ENCODE results near the gene IRF9. TPM values are rescaled to one million over a fixed set of nuclear protein-coding genes. Genes with fewer than 3 reads are reported as not detected.

Gene IRF9
- total RNA-seq, 1 donor from 2014 or later = 129 TPM

GRCh38 chr14:24187539-24187915 lies 26.5 kb downstream of the IRF9 start:
- intact Hi-C loops (cut with micrococcal nuclease) = no loop called here
- Mint-ChIP-seq H3K36me3 (ENCODE audit: low read depth) (peaks cover 66% of the 10 kb centered on the region), H3K4me1 (ENCODE audit: low read depth) (peaks cover 17% of the 10 kb centered on the region), H3K27ac (peak overlapping the region; percentile 81), H3K4me3 (ENCODE audit: low read depth) (peak overlapping the region; percentile 88), H3K27me3 (ENCODE audit: low read depth) (no peaks in the 10 kb centered on the region), H3K9me3 (no peaks in the 10 kb centered on the region)
- DNase-seq (ENCODE audit: low spot score) = no peak

- peaks cover 23% of the 10 kb centered on the region for H3K4me1 Mint-ChIP-seq (ENCODE audit: low read depth)
- H3K36me3 Mint-ChIP-seq (ENCODE audit: low read depth) = peaks cover 64% of the 10 kb centered on the region
Observed at GRCh38 chr14:24188251-24189058, 27.4 kb downstream of the IRF9 start, which contains the start of gene IPO4. TSS of gene IPO4 (minus strand) at chr14:24188816. CDS start at chr14:24188787, 29 bp downstream.

DNA sequence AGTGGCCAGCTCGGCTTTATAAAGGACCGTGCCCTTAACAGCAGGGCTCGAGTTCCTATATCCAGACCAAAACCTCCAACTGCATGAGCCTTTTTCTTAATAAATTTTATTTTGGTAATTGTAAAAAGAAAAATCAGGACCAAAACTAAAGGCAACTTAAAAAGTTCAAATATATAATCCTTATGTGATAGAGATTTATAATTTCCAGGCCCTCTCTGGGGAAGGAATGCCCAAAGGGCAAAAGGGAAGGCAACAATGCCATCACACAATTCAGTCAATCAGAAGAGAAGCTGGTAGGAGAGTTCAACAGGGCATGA lies 28.0 kb downstream of the IRF9 start:
- Mint-ChIP-seq H3K27me3 (ENCODE audit: low read depth) (no peaks in the 10 kb centered on the region), H3K4me1 (ENCODE audit: low read depth) (peaks cover 25% of the 10 kb centered on the region), H3K4me3 (ENCODE audit: low read depth) (peak overlapping the region; percentile 88), H3K27ac (peak overlapping the region; percentile 81), H3K36me3 (ENCODE audit: low read depth) (peaks cover 61% of the 10 kb centered on the region), H3K9me3 (no peaks in the 10 kb centered on the region)
- DNase-seq (ENCODE audit: low spot score) = no peak
- intact Hi-C loops (cut with micrococcal nuclease) = loop anchor here (2.0 kb wide), 2 partner anchors 42 to 74 kb away; partner anchors contain the start of genes DCAF11, NRL, PSME2 and RNF31

More at GRCh38 chr14:24188251-24189058, 27.4 kb downstream of the IRF9 start, which contains the start of gene IPO4:
- H3K27me3 Mint-ChIP-seq (ENCODE audit: low read depth) = no peaks in the 10 kb centered on the region
- H3K4me3 Mint-ChIP-seq (ENCODE audit: low read depth) = peak within 1 kb of the TSS; percentile 88
- H3K27ac Mint-ChIP-seq = peak within 1 kb of the TSS; percentile 81
- H3K9me3 Mint-ChIP-seq = no peaks in the 10 kb centered on the region
- intact Hi-C loops (cut with micrococcal nuclease) = loop anchor here (1.0 to 2.0 kb wide), 3 partner anchors 27 to 74 kb away; partner anchors contain the start of genes DCAF11, IRF9, NRL and PSME2
- DNase-seq (ENCODE audit: low spot score) = peak; percentile 93

DNA sequence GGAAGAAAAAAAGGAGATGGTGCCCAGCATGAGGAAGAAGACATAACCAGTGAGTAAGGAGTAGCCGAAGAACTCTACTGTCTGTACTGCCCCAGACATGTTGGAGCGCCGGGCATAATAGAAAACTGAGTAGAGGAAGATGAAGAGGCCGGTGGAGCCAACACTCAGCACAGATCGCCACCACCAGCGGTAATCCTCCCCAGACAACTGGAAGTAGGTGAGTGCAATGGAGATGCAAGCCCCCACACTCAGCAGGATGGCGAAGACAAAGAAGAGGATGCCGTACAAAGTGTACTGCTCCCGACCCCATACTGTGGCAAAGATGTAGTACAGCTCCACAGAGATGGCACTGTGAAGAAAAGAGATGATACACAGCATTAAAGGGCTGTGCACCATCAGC lies 28.4 kb downstream of the IRF9 start:
- DNase-seq (ENCODE audit: low spot score) = no peak
- Mint-ChIP-seq H3K27me3 (ENCODE audit: low read depth) (no peaks in the 10 kb centered on the region), H3K36me3 (ENCODE audit: low read depth) (peaks cover 58% of the 10 kb centered on the region), H3K4me3 (ENCODE audit: low read depth) (no peak overlapping the region), H3K27ac (no peak overlapping the region), H3K9me3 (no peaks in the 10 kb centered on the region), H3K4me1 (ENCODE audit: low read depth) (peaks cover 29% of the 10 kb centered on the region)
- intact Hi-C loops (cut with micrococcal nuclease) = loop anchor here (2.0 kb wide), 2 partner anchors 43 to 75 kb away; partner anchors contain the start of genes DCAF11, NRL, PSME2 and RNF31

DNA sequence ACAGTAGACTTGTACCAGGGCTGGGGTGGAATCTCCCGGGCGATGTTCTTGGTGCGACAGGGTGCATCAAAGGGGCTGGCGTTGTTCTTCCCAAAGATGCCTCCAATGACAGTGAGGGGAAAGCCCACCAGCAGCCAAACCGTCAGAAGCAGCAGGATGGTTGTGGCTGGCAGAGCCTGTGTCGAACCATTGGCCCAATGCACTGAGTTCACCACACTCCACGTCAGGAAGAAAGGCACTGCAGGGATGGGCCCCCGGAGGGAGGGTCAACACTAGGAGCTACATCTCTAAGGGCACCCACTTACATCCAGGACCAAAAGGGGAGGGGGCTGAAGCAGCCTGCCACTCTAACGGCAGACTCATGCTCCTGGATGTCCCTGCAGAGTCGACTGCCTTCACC lies 29.4 kb downstream of the IRF9 start:
- Mint-ChIP-seq H3K36me3 (ENCODE audit: low read depth) (peaks cover 52% of the 10 kb centered on the region), H3K4me1 (ENCODE audit: low read depth) (peaks cover 35% of the 10 kb centered on the region), H3K9me3 (no peaks in the 10 kb centered on the region), H3K27me3 (ENCODE audit: low read depth) (no peaks in the 10 kb centered on the region), H3K4me3 (ENCODE audit: low read depth) (no peak overlapping the region), H3K27ac (no peak overlapping the region)
- intact Hi-C loops (cut with micrococcal nuclease) = no loop called here
- no peak for DNase-seq (ENCODE audit: low spot score)

DNA sequence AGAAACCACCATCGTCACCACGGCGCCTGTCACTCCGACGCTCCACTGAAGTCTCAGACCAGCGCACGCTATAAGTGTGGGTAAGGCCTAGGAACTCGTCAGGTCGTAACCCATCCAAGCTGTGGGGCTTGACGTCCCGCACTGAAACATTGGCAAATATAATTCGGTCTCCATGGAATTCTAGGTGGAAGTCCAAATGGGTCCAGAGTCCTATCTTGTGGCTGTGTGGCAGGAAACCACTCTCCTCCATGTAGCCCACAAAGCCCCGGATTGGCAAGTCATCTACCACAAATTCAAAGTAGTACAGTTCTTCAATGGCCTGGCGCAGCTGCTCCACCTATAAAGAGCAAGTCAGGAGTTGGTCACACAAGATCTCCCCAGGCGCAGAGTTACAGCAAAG lies 31.9 kb downstream of the IRF9 start:
- no peaks in the 10 kb centered on the region for H3K27me3 Mint-ChIP-seq (ENCODE audit: low read depth)
- peak overlapping the region; percentile 13 for H3K4me3 Mint-ChIP-seq (ENCODE audit: low read depth)
- DNase-seq (ENCODE audit: low spot score) = no peak
- peak overlapping the region; percentile 17 for H3K27ac Mint-ChIP-seq
- no peaks in the 10 kb centered on the region for H3K9me3 Mint-ChIP-seq
- intact Hi-C loops (cut with micrococcal nuclease) = no loop called here
- peaks cover 38% of the 10 kb centered on the region for H3K4me1 Mint-ChIP-seq (ENCODE audit: low read depth)
- peaks cover 41% of the 10 kb centered on the region for H3K36me3 Mint-ChIP-seq (ENCODE audit: low read depth)

DNA sequence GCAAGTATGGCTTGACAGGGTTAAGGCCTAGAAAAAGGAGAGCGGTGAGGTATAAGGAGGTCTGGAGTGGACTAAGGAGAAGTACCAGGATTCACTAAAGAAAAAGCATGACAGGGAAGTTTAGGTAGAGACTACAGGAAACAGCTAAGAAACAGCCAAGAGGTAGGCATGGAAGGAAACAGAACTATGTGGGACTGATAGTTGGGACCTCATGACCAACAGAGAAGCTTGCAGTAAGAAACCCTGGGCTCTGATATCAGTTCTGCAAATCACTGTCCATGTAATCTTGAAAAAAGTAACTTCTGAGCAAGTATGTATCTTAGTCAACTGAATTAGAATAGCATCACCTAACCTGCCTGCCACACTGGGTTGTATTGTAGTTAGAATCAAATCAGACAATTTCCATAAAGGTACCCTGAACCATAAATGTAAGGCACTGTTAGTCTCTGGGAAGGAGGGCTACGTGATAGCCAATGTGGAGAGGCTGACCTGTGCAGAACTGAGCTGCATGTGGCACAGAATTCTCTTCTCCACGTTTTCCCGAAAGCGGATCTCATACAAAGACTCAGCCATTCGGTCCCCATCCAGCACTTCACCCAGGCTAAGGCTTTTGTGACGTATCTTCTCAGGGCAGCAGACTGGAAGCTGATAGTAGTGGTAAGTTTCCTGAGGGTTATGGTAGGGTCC lies 33.3 kb downstream of the IRF9 start:
- intact Hi-C loops (cut with micrococcal nuclease) = loop anchor here (2.0 kb wide), 1 partner anchor 48 kb away; the partner anchor contains the start of gene TINF2
- H3K36me3 Mint-ChIP-seq (ENCODE audit: low read depth) = peaks cover 47% of the 10 kb centered on the region
- H3K27me3 Mint-ChIP-seq (ENCODE audit: low read depth) = no peaks in the 10 kb centered on the region
- H3K9me3 Mint-ChIP-seq = no peaks in the 10 kb centered on the region
- H3K27ac Mint-ChIP-seq = peak overlapping the region; percentile 97
- peak overlapping the region; percentile 98 for H3K4me3 Mint-ChIP-seq (ENCODE audit: low read depth)
- peaks cover 42% of the 10 kb centered on the region for H3K4me1 Mint-ChIP-seq (ENCODE audit: low read depth)
- no peak for DNase-seq (ENCODE audit: low spot score)

GRCh38 chr14:24194873-24195185 lies 33.8 kb downstream of the IRF9 start:
- Mint-ChIP-seq H3K27me3 (ENCODE audit: low read depth) (no peaks in the 10 kb centered on the region), H3K4me3 (ENCODE audit: low read depth) (peak overlapping the region; percentile 98), H3K9me3 (no peaks in the 10 kb centered on the region), H3K4me1 (ENCODE audit: low read depth) (peaks cover 40% of the 10 kb centered on the region), H3K27ac (peak overlapping the region; percentile 97), H3K36me3 (ENCODE audit: low read depth) (peaks cover 49% of the 10 kb centered on the region)
- no peak for DNase-seq (ENCODE audit: low spot score)
- intact Hi-C loops (cut with micrococcal nuclease) = loop anchor here (1.0 to 2.0 kb wide), 3 partner anchors 18 to 48 kb away; partner anchors contain the start of genes CHMP4A, GMPR2, NEDD8 and TINF2

GRCh38 chr14:24195186-24196070 lies 34.4 kb downstream of the IRF9 start, which contains the start of gene TM9SF1:
TSS of gene TM9SF1 (minus strand) at chr14:24195441. CDS start at chr14:24195019, 422 bp downstream.
- Mint-ChIP-seq H3K36me3 (ENCODE audit: low read depth) (peaks cover 49% of the 10 kb centered on the region), H3K9me3 (no peaks in the 10 kb centered on the region), H3K4me1 (ENCODE audit: low read depth) (peaks cover 38% of the 10 kb centered on the region), H3K27me3 (ENCODE audit: low read depth) (no peaks in the 10 kb centered on the region), H3K27ac (peak within 1 kb of the TSS; percentile 97), H3K4me3 (ENCODE audit: low read depth) (peak within 1 kb of the TSS; percentile 98)
- DNase-seq (ENCODE audit: low spot score) = peak; percentile 84
- intact Hi-C loops (cut with micrococcal nuclease) = loop anchor here (1.0 to 2.0 kb wide), 3 partner anchors 18 to 47 kb away; partner anchors contain the start of genes CHMP4A, GMPR2, NEDD8 and TINF2

- Mint-ChIP-seq H3K4me3 (ENCODE audit: low read depth) (peak overlapping the region; percentile 98), H3K27me3 (ENCODE audit: low read depth) (no peaks in the 10 kb centered on the region), H3K36me3 (ENCODE audit: low read depth) (peaks cover 51% of the 10 kb centered on the region), H3K4me1 (ENCODE audit: low read depth) (peaks cover 38% of the 10 kb centered on the region), H3K27ac (peak overlapping the region; percentile 97), H3K9me3 (no peaks in the 10 kb centered on the region)
- intact Hi-C loops (cut with micrococcal nuclease) = no loop called here
- no peak for DNase-seq (ENCODE audit: low spot score)
Observed at GRCh38 chr14:24196071-24197055, 35.3 kb downstream of the IRF9 start.

GRCh38 chr14:24197056-24197450 lies 36.0 kb downstream of the IRF9 start:
- intact Hi-C loops (cut with micrococcal nuclease) = no loop called here
- DNase-seq (ENCODE audit: low spot score) = no peak
- Mint-ChIP-seq H3K27ac (peak overlapping the region; percentile 78), H3K9me3 (peaks cover 3% of the 10 kb centered on the region), H3K27me3 (ENCODE audit: low read depth) (no peaks in the 10 kb centered on the region), H3K36me3 (ENCODE audit: low read depth) (peaks cover 51% of the 10 kb centered on the region), H3K4me3 (ENCODE audit: low read depth) (peak overlapping the region; percentile 98), H3K4me1 (ENCODE audit: low read depth) (peaks cover 38% of the 10 kb centered on the region)

Data from activated T-helper 2 cell treated with anti-CD3 and anti-CD28 coated beads, Interferon-gamma antibody, Interleukin-2, Interleukin-4, amounts not matched to agents 10 μg/mL and 5 μg/mL and 100 μg/mL, durations not matched to agents 14 hours and 24 hours and 36 hours (primary cell).